CD8-positive, alpha-beta memory T cell (primary cell): ENCODE results near the gene NPPB. TPM values are rescaled to one million over a fixed set of nuclear protein-coding genes. Genes with fewer than 3 reads are reported as not detected.

Experiments
- CTCF ChIA-PET: fragments of 350-600 bp; sonication (Branson Sonifier 250); formaldehyde crosslinking; loops from one replicate; lab custom pipeline; 2021; ENCODE audit warnings: antibody characterized with exemption; lab: Charles Lee
- POLR2A ChIA-PET: fragments of 350-600 bp; sonication (Branson Sonifier 250); formaldehyde crosslinking; loops from one replicate; lab custom pipeline; 2021; ENCODE audit warnings: antibody characterized with exemption; lab: Charles Lee
- DNase-seq, 5 donors: peaks; one replicate each; pipeline versions ENCODE4 v3.0.0 to v3.0.0-alpha.2; 2020 to 2022; ENCODE audit warnings: mixed read lengths in 1 of 5
- H3K27ac ChIP-seq: one replicate; pipeline ENCODE4 v1.7.0; 2013; ENCODE audit warnings: low read depth, mild to moderate bottlenecking, low read length, moderate library complexity
- H3K27me3 ChIP-seq: 2 replicates; pipeline ENCODE4 v1.7.0; 2013; ENCODE audit warnings: low read length, mild to moderate bottlenecking; ENCODE audit not compliant: insufficient read depth, poor library complexity, severe bottlenecking
- H3K36me3 ChIP-seq: 2 replicates; pipeline ENCODE4 v1.7.0; 2013; ENCODE audit warnings: mild to moderate bottlenecking, low read length, moderate library complexity; ENCODE audit not compliant: insufficient read depth
- H3K4me1 ChIP-seq: 2 replicates; pipeline ENCODE4 v1.7.0; 2013; ENCODE audit warnings: mild to moderate bottlenecking, low read length, moderate library complexity; ENCODE audit not compliant: insufficient read depth
- H3K4me3 ChIP-seq: 2 replicates; pipeline ENCODE4 v1.7.0; 2013; ENCODE audit warnings: mild to moderate bottlenecking, low read length
- H3K9me3 ChIP-seq: 2 replicates; pipeline ENCODE4 v1.7.0; 2013; ENCODE audit warnings: mild to moderate bottlenecking, low read length
- H3K27ac Mint-ChIP-seq, 8 donors: one replicate each; pipeline ENCODE4 v1.8.0; 2020 to 2021; ENCODE audit warnings: mixed read lengths in 8 of 8, mild to moderate bottlenecking in 6 of 8, inconsistent platforms in 3 of 8, moderate library complexity in 3 of 8
- H3K27me3 Mint-ChIP-seq, 2 donors: one replicate each; pipeline ENCODE4 v1.8.0; 2020 to 2021; ENCODE audit warnings: mixed read lengths in 2 of 2, mild to moderate bottlenecking in 1 of 2, moderate library complexity in 1 of 2
- H3K36me3 Mint-ChIP-seq, 3 donors: one replicate each; pipeline ENCODE4 v1.8.0; 2020 to 2021; ENCODE audit warnings: mixed read lengths in 3 of 3, inconsistent platforms in 1 of 3, mild to moderate bottlenecking in 1 of 3
- H3K4me1 Mint-ChIP-seq, 3 donors: one replicate each; pipeline ENCODE4 v1.8.0; 2020 to 2021; ENCODE audit warnings: mixed read lengths in 3 of 3, inconsistent platforms in 1 of 3, mild to moderate bottlenecking in 1 of 3
- H3K4me3 Mint-ChIP-seq, 7 donors: one replicate each; pipeline ENCODE4 v1.8.0; 2020 to 2021; ENCODE audit warnings: mixed read lengths in 7 of 7, mild to moderate bottlenecking in 6 of 7, moderate library complexity in 4 of 7, inconsistent platforms in 2 of 7
- H3K9me3 Mint-ChIP-seq, 5 donors: one replicate each; pipeline ENCODE4 v1.8.0; 2020 to 2022; ENCODE audit warnings: mixed read lengths in 5 of 5, mild to moderate bottlenecking in 3 of 5, moderate library complexity in 2 of 5, inconsistent platforms in 1 of 5
- polyA plus RNA-seq: library from polyadenylated mRNA; unstranded; fragments of 300-500 nt; fragmentation: Illumina TruSeq; gene quantifications from one replicate; pipeline ENCODE4 v1.2.3, GENCODE V29; 2021
- total RNA-seq, 2 experiments: library from RNA; stranded (reverse); gene quantifications; one replicate each; pipeline ENCODE4 v1.2.3, GENCODE V29; 2021

NPPB gene
- total and polyA plus RNA-seq, 3 experiments from 2014 or later = not detected

GRCh38 chr1:11873395-11874257, 14.9 kb upstream of the NPPB start:
- peaks cover 21 to 35% of the 10 kb centered on the region in 2 donors for H3K27me3 Mint-ChIP-seq
- Histone ChIP-seq H3K27ac (no peak overlapping the region), H3K4me1 (no peaks in the 10 kb centered on the region), H3K4me3 (no peak overlapping the region), H3K36me3 (no peaks in the 10 kb centered on the region), H3K9me3 (no peaks in the 10 kb centered on the region), H3K27me3 (no peaks in the 10 kb centered on the region)
- CTCF ChIA-PET = no interaction called here
- no peaks in the 10 kb centered on the region for H3K9me3 Mint-ChIP-seq
- no peaks in the 10 kb centered on the region for H3K4me1 Mint-ChIP-seq
- H3K36me3 Mint-ChIP-seq = no peaks in the 10 kb centered on the region
- POLR2A ChIA-PET = no interaction called here
- no peak for DNase-seq
- no peak overlapping the region for H3K4me3 Mint-ChIP-seq
- H3K27ac Mint-ChIP-seq = no peak overlapping the region

GRCh38 chr1:11872545-11872944, 13.8 kb upstream of the NPPB start:
- H3K4me3 ChIP-seq = no peak overlapping the region
- H3K27ac ChIP-seq = no peak overlapping the region
- Mint-ChIP-seq H3K27me3 (peaks cover 19 to 35% of the 10 kb centered on the region in 2 donors), H3K4me3 (no peak overlapping the region), H3K4me1 (no peaks in the 10 kb centered on the region), H3K27ac (no peak overlapping the region), H3K9me3 (no peaks in the 10 kb centered on the region), H3K36me3 (no peaks in the 10 kb centered on the region)
- no peaks in the 10 kb centered on the region for H3K9me3 ChIP-seq
- H3K4me1 ChIP-seq = no peaks in the 10 kb centered on the region
- no peaks in the 10 kb centered on the region for H3K27me3 ChIP-seq
- no peak for DNase-seq
- ChIA-PET POLR2A (no interaction called here), CTCF (no interaction called here)
- no peaks in the 10 kb centered on the region for H3K36me3 ChIP-seq

DNA sequence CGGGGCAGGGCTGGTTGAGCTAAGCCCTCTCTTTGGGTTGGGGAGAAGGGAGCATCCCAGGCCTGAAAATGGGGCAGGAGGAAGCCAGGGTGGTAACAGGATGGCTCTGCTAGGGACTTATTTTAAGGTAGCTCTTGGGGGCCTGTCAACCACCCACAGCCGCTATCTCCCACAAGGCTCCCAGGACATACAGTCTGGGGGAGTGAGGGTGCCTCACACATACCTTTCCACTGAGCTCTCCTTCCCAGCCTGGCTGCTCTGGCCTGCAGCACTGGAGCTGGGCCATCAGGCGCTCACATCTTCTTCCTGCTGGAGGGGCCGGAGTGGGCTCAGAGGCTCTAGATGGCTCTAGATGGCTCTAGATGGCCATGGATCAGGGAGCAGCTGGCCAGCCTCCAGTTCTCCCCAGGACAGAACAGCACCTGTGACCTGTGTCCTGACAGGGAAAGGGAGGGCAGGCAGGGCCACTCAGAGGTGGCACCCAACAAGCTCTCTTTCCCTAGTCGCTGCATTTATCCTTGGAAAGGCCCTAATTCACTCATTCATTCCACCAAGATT, 11.0 kb upstream of the NPPB start:
- no peaks in the 10 kb centered on the region for H3K36me3 Mint-ChIP-seq
- H3K4me1 Mint-ChIP-seq = no peaks in the 10 kb centered on the region
- no peaks in the 10 kb centered on the region for H3K9me3 Mint-ChIP-seq
- H3K27ac Mint-ChIP-seq = no peak overlapping the region
- DNase-seq = no peak
- Histone ChIP-seq H3K36me3 (no peaks in the 10 kb centered on the region), H3K4me1 (no peaks in the 10 kb centered on the region), H3K4me3 (no peak overlapping the region), H3K27ac (no peak overlapping the region), H3K27me3 (no peaks in the 10 kb centered on the region), H3K9me3 (no peaks in the 10 kb centered on the region)
- ChIA-PET POLR2A (no interaction called here), CTCF (no interaction called here)
- peaks cover 13 to 22% of the 10 kb centered on the region in 2 donors for H3K27me3 Mint-ChIP-seq
- no peak overlapping the region for H3K4me3 Mint-ChIP-seq

DNA sequence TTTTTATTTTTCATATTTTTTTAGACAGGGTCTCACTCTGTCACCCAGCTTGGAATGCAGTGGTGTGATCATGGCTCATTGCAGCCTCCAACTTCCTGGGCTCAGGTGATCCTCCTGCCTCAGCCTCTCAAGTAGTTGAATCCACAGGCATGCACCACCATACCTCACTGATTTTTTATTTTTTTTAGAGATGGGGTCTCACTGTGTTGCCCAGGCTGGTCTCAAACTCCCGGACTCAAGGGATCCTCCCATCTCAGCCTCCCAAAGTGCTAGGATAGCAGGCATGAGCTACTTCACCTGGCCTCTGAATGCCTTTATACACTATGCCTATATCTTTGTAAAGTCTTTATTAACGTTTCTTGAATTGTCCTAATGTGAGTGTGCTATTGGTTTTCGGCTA, 10.4 kb upstream of the NPPB start:
- H3K27ac Mint-ChIP-seq = no peak overlapping the region
- H3K9me3 ChIP-seq = no peaks in the 10 kb centered on the region
- no peaks in the 10 kb centered on the region for H3K36me3 ChIP-seq
- no peaks in the 10 kb centered on the region for H3K4me1 Mint-ChIP-seq
- CTCF ChIA-PET = no interaction called here
- POLR2A ChIA-PET = no interaction called here
- no peaks in the 10 kb centered on the region for H3K9me3 Mint-ChIP-seq
- no peak for DNase-seq
- no peaks in the 10 kb centered on the region for H3K27me3 ChIP-seq
- H3K36me3 Mint-ChIP-seq = no peaks in the 10 kb centered on the region
- H3K4me3 ChIP-seq = no peak overlapping the region
- H3K4me3 Mint-ChIP-seq = no peak overlapping the region
- no peak overlapping the region for H3K27ac ChIP-seq
- H3K4me1 ChIP-seq = no peaks in the 10 kb centered on the region
- peaks cover 13 to 22% of the 10 kb centered on the region in 2 donors for H3K27me3 Mint-ChIP-seq

DNA sequence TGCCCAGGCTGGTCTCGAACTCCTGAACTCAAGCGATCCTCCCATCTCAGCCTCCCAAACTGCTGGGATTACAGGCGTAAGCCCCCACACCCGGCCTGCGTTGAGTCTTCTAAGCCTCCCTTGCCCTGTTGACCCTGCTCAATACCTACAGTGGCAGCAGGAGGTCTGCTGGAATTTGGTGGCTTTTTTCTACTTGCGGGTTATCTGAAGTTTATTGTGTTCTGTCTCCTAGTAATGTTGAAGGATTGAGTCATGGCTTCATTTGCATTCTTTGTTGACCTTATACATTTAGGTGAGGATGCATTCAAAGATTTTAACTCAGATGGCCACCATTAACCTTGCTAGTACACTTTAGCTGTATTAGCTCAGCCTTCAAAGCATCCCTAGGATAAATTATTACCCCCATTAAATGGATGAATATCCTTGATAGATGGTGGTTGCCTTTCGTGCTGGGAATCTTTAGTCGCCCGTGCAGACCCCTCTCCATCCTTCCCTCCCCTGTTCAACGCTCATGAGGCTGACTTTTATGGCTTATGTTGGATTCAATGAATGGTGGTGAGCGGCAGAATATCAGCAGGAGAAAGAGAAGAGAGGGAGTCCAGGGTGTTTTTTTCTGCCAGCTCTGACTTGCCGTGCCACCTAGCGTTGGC, 9.7 kb upstream of the NPPB start:
- Mint-ChIP-seq H3K4me3 (no peak overlapping the region), H3K4me1 (no peaks in the 10 kb centered on the region), H3K27ac (peak overlapping the region in 1 of 8 donors; percentile 89), H3K9me3 (no peaks in the 10 kb centered on the region), H3K27me3 (peaks cover 13 to 22% of the 10 kb centered on the region in 2 donors), H3K36me3 (no peaks in the 10 kb centered on the region)
- no peak overlapping the region for H3K27ac ChIP-seq
- H3K9me3 ChIP-seq = no peaks in the 10 kb centered on the region
- no peaks in the 10 kb centered on the region for H3K4me1 ChIP-seq
- ChIA-PET POLR2A (no interaction called here), CTCF (no interaction called here)
- no peaks in the 10 kb centered on the region for H3K27me3 ChIP-seq
- DNase-seq = no peak
- no peak overlapping the region for H3K4me3 ChIP-seq
- H3K36me3 ChIP-seq = no peaks in the 10 kb centered on the region

DNA sequence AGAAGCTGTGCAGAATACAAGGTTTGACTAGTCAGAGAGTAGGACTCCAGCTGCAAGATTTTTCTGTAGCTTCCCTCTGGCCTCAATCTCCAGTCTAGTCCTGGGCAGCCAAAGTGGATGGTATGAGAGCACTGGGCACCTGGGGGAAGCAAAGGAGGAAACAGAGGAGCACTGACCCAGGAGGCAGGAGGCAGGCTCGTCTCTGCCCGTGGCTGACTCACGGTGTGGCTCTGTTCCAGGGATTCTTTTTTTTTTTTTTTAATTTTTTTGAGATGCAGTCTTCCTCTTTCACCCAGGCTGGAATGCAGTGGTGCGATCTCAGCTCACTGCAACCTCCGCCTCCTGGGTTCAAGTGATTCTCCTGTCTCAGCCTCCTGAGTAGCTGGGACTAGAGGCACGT, 4.1 kb upstream of the NPPB start:
- DNase-seq = no peak
- Histone ChIP-seq H3K27me3 (peaks cover 25% of the 10 kb centered on the region), H3K9me3 (no peaks in the 10 kb centered on the region), H3K4me3 (no peak overlapping the region), H3K27ac (no peak overlapping the region), H3K4me1 (no peaks in the 10 kb centered on the region), H3K36me3 (no peaks in the 10 kb centered on the region)
- Mint-ChIP-seq H3K4me1 (no peaks in the 10 kb centered on the region), H3K27me3 (peaks cover 33 to 35% of the 10 kb centered on the region in 2 donors), H3K4me3 (no peak overlapping the region), H3K9me3 (no peaks in the 10 kb centered on the region), H3K27ac (no peak overlapping the region), H3K36me3 (no peaks in the 10 kb centered on the region)
- ChIA-PET POLR2A (no interaction called here), CTCF (no interaction called here)

- H3K27me3 ChIP-seq = peaks cover 31% of the 10 kb centered on the region
- H3K9me3 Mint-ChIP-seq = no peaks in the 10 kb centered on the region
- no peaks in the 10 kb centered on the region for H3K36me3 ChIP-seq
- no peak for DNase-seq
- no peak overlapping the region for H3K27ac ChIP-seq
- no peak overlapping the region for H3K4me3 ChIP-seq
- POLR2A ChIA-PET = no interaction called here
- H3K4me3 Mint-ChIP-seq = no peak overlapping the region
- H3K4me1 ChIP-seq = no peaks in the 10 kb centered on the region
- H3K4me1 Mint-ChIP-seq = no peaks in the 10 kb centered on the region
- CTCF ChIA-PET = no interaction called here
- H3K27me3 Mint-ChIP-seq = peaks cover 43 to 53% of the 10 kb centered on the region in 2 donors
- H3K36me3 Mint-ChIP-seq = no peaks in the 10 kb centered on the region
- H3K9me3 ChIP-seq = no peaks in the 10 kb centered on the region
- no peak overlapping the region for H3K27ac Mint-ChIP-seq
Observed at GRCh38 chr1:11860587-11860986, 1.8 kb upstream of the NPPB start.

GRCh38 chr1:11860083-11860482, 1.3 kb upstream of the NPPB start:
- Mint-ChIP-seq H3K9me3 (no peaks in the 10 kb centered on the region), H3K4me3 (no peak overlapping the region), H3K36me3 (no peaks in the 10 kb centered on the region), H3K27ac (peak overlapping the region in 1 of 8 donors; percentile 86), H3K27me3 (peaks cover 48 to 53% of the 10 kb centered on the region in 2 donors), H3K4me1 (no peaks in the 10 kb centered on the region)
- no peak overlapping the region for H3K27ac ChIP-seq
- ChIA-PET CTCF (no interaction called here), POLR2A (no interaction called here)
- no peaks in the 10 kb centered on the region for H3K36me3 ChIP-seq
- H3K27me3 ChIP-seq = peaks cover 31% of the 10 kb centered on the region
- DNase-seq = no peak
- no peaks in the 10 kb centered on the region for H3K9me3 ChIP-seq
- no peaks in the 10 kb centered on the region for H3K4me1 ChIP-seq
- no peak overlapping the region for H3K4me3 ChIP-seq
